ENCODE results near the gene KLHL8.
"Not testable (repeated sequence)": the region's sequence is repeated elsewhere in the genome, so short reads cannot be mapped to it uniquely, and the experiment has no call there.

KLHL8 gene

DNA sequence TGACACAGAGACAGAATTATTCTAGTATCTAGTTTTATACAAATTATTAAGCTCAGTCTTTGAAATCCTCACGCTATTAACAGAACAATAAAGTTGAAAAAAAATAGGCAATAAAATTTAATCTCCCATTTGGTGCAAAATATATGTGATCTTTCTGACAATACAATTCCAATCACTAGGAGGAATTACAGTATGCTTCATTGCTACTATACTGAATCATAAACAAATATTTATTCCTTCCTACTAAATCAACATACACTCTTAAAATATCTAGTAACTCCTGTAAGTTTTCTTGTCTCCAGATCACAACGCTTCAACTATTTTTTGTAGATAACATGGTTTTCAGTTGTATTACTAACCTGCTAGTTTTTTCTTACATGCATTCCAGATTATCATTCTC, 45.7 kb downstream of the KLHL8 start:
- H3K27me3 ChIP-seq (ENCODE audit: insufficient read depth, low read length): no peaks in the 10 kb centered on the region
- H3K27ac ChIP-seq (ENCODE audit: low read depth, low read length): no peak overlapping the region
- H3K9ac ChIP-seq (ENCODE audit: low read depth, low read length): no peak overlapping the region
- H3K36me3 ChIP-seq (ENCODE audit: insufficient read depth, low read length): peaks cover 13% of the 10 kb centered on the region
- no peaks in the 10 kb centered on the region for H3K4me1 ChIP-seq (ENCODE audit: insufficient read depth, low read length)
- 93% methylated on average over 1 of the region's 2 CpGs for WGBS
- no peaks in the 10 kb centered on the region for H3K9me3 ChIP-seq (ENCODE audit: insufficient read depth, low read depth, low read length)
- no peak overlapping the region for H3K4me3 ChIP-seq (ENCODE audit: low read length)

DNA sequence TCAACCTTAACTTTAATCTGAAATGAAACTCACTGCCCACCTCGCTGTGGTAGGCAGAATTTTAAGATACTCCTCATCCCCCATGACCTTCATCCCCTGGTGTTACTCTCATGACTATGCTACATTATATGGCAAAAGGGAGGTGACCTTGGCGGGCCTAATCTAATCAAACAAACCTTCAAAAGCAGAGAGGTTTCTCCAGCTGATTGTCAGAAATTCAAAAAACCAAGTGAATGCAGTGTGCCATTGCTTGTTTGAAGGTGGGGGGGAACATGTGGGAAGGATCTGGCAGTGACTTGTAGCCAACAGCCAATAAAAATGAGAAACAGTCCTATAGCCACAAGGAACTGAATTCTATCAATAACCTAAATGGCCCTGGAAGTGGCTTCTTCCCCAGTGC, 48.5 kb downstream of the KLHL8 start:
- 93% methylated on average over 2 of the region's 2 CpGs for WGBS
- Histone ChIP-seq H3K4me1 (ENCODE audit: insufficient read depth, low read length) (no peaks in the 10 kb centered on the region), H3K4me3 (ENCODE audit: low read length) (no peak overlapping the region), H3K9me3 (ENCODE audit: insufficient read depth, low read depth, low read length) (no peaks in the 10 kb centered on the region), H3K27ac (ENCODE audit: low read depth, low read length) (no peak overlapping the region), H3K36me3 (ENCODE audit: insufficient read depth, low read length) (peaks cover 14% of the 10 kb centered on the region), H3K27me3 (ENCODE audit: insufficient read depth, low read length) (no peaks in the 10 kb centered on the region), H3K9ac (ENCODE audit: low read depth, low read length) (no peak overlapping the region)

DNA sequence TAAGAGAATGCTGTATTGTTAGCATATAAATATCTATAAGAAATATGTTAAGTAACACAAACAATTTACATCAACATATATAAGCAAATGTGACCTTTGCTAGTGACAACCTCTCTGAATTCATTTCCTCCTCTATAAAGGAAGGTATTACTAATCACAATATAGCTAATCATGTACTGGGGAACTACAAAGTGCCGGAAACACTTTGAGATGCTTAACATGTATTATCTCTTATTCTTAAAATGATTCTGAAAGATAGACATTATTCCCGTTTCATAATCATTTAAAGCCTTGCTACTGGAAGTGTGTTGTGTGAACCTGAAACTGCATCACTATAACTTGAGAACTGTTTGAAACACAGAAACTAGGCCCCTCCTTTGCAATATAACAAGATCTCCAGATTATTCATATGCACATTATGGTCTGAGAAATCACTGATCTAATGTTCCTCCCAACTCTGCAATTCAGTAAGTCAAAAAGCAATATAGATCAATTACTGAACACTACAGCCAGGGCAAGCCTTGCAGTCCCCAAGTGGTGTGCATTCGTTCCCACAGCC, 54.0 kb downstream of the KLHL8 start:
- peaks cover 25% of the 10 kb centered on the region for H3K36me3 ChIP-seq (ENCODE audit: insufficient read depth, low read length)
- no peaks in the 10 kb centered on the region for H3K9me3 ChIP-seq (ENCODE audit: insufficient read depth, low read depth, low read length)
- no peak overlapping the region for H3K9ac ChIP-seq (ENCODE audit: low read depth, low read length)
- 97% methylated on average over 3 of the region's 3 CpGs for WGBS
- H3K27me3 ChIP-seq (ENCODE audit: insufficient read depth, low read length): no peaks in the 10 kb centered on the region
- no peak overlapping the region for H3K27ac ChIP-seq (ENCODE audit: low read depth, low read length)
- no peaks in the 10 kb centered on the region for H3K4me1 ChIP-seq (ENCODE audit: insufficient read depth, low read length)
- H3K4me3 ChIP-seq (ENCODE audit: low read length): no peak overlapping the region

DNA sequence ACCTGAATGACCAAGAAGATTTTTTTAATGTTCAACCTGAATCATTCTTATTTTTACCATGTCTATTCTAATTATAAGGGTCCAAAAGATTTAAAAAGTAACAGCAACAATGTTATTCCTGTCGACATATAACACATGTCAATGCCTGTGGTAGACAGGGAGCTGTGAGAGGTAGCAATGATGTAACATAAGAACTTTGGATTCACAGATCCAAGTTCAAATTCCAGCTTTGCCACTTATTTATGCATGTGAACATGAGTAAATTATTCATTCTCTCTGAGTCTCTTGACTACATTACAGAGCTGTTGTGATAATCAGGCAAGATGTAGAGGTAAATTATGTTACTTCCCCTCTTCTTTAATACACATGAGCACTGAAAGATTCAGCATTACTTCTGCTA, 54.5 kb downstream of the KLHL8 start:
- 100% methylated on average over 1 of the region's 1 CpG for WGBS
- no peak overlapping the region for H3K27ac ChIP-seq (ENCODE audit: low read depth, low read length)
- no peak overlapping the region for H3K9ac ChIP-seq (ENCODE audit: low read depth, low read length)
- no peaks in the 10 kb centered on the region for H3K4me1 ChIP-seq (ENCODE audit: insufficient read depth, low read length)
- no peaks in the 10 kb centered on the region for H3K9me3 ChIP-seq (ENCODE audit: insufficient read depth, low read depth, low read length)
- peaks cover 25% of the 10 kb centered on the region for H3K36me3 ChIP-seq (ENCODE audit: insufficient read depth, low read length)
- no peaks in the 10 kb centered on the region for H3K27me3 ChIP-seq (ENCODE audit: insufficient read depth, low read length)
- no peak overlapping the region for H3K4me3 ChIP-seq (ENCODE audit: low read length)

DNA sequence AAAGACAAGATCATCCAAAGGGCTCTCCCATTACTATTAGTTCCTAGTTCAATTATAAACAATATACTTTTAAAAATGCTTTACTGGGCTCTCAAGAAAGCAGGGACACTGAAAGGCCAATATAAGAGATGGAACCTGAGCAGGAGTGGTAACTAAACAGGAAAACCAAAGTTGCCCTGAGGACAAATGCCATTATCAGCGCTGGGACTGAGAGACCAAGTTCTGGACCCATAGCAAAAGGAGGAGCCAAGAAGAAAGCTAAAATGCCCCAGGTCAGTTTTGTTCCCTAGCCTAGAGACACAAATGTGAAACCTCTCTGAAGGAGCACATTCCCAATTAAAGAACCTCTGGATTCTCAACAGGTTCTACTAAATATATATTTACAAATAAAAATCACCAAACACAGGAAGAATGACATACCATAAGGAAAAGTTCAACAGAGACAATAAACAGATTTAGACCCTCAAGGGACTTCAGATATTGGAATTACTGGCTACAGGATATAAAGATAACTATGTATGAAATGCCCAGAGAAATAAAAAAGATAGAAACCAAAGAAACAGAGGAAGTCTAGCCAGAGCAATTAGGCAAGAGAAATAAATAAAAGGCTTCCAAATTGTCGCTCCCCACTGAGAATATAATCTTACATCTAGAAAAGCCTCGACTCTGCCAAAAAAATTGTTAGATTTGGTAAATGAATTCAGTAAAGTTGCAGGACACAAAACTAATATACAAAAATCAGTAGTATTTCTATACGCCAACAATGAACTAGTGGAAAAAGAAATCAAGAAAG, 67.1 kb downstream of the KLHL8 start:
- H3K9ac ChIP-seq (ENCODE audit: low read depth, low read length): no peak overlapping the region
- H3K27me3 ChIP-seq (ENCODE audit: insufficient read depth, low read length): no peaks in the 10 kb centered on the region
- H3K4me1 ChIP-seq (ENCODE audit: insufficient read depth, low read length): no peaks in the 10 kb centered on the region
- H3K4me3 ChIP-seq (ENCODE audit: low read length): no peak overlapping the region
- no peaks in the 10 kb centered on the region for H3K9me3 ChIP-seq (ENCODE audit: insufficient read depth, low read depth, low read length)
- WGBS: 70% methylated on average over 2 of the region's 4 CpGs
- H3K27ac ChIP-seq (ENCODE audit: low read depth, low read length): no peak overlapping the region
- H3K36me3 ChIP-seq (ENCODE audit: insufficient read depth, low read length): no peaks in the 10 kb centered on the region

DNA sequence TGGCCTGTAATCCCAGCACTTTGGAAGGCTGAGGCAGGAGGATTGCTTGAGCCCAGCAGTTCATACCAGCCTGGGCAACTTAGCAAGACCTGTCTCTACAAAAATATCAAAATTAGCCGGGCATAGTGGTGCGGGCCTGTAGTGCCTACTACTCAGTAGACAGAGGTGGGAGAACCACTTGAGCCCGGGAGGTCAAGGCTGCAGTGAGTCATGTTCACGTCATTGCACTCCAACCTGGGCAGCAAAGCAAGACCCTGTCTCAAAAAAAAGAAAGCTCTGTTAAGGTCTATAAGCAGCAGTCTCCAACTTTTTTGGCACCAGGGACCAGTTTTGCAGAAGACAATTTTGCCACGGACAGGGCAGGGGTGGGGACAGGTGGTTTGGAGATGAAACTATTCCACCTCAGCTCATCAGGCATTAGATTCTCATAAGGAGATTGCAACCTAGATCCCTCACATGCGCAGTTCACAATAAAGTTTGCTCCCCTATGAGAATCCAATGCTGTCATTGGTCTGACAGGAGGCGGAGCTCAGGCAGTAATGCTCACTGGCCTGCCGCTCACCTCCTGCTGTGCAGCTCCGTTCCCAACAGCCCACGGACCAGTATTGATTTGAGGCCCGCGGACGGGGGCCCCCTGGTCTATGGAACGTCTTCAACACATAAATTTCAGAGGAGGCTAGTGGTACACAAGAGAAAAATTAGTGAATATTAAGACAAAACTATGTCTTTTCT, 67.9 kb downstream of the KLHL8 start:
- 69% methylated on average over 14 of the region's 14 CpGs for WGBS
- Histone ChIP-seq H3K4me1 (ENCODE audit: insufficient read depth, low read length) (no peaks in the 10 kb centered on the region), H3K27ac (ENCODE audit: low read depth, low read length) (no peak overlapping the region), H3K9me3 (ENCODE audit: insufficient read depth, low read depth, low read length) (no peaks in the 10 kb centered on the region), H3K27me3 (ENCODE audit: insufficient read depth, low read length) (no peaks in the 10 kb centered on the region), H3K9ac (ENCODE audit: low read depth, low read length) (no peak overlapping the region), H3K4me3 (ENCODE audit: low read length) (no peak overlapping the region), H3K36me3 (ENCODE audit: insufficient read depth, low read length) (no peaks in the 10 kb centered on the region)

DNA sequence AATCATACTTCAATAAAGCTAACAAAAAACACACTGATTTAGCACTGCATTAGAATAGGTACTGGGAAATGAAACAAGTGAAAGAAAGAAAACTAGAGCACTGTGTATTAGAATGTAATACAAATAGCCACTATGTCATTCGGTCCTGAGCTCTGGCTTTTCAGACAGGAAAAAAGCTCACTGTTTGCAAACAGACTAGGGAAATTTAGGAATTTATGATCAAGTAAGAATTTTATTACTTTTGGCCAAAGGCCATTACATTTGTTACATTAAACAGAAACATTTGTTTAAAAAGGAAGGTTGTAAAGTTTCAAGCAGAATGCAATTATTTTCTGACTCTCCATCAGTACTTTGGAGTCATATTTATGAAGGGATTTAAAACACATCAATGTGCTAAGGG, 68.7 kb downstream of the KLHL8 start:
- Histone ChIP-seq H3K9me3 (ENCODE audit: insufficient read depth, low read depth, low read length) (no peaks in the 10 kb centered on the region), H3K4me3 (ENCODE audit: low read length) (no peak overlapping the region), H3K9ac (ENCODE audit: low read depth, low read length) (no peak overlapping the region), H3K4me1 (ENCODE audit: insufficient read depth, low read length) (no peaks in the 10 kb centered on the region), H3K36me3 (ENCODE audit: insufficient read depth, low read length) (no peaks in the 10 kb centered on the region), H3K27ac (ENCODE audit: low read depth, low read length) (no peak overlapping the region), H3K27me3 (ENCODE audit: insufficient read depth, low read length) (no peaks in the 10 kb centered on the region)
- 100% methylated on average over 1 of the region's 1 CpG for WGBS

DNA sequence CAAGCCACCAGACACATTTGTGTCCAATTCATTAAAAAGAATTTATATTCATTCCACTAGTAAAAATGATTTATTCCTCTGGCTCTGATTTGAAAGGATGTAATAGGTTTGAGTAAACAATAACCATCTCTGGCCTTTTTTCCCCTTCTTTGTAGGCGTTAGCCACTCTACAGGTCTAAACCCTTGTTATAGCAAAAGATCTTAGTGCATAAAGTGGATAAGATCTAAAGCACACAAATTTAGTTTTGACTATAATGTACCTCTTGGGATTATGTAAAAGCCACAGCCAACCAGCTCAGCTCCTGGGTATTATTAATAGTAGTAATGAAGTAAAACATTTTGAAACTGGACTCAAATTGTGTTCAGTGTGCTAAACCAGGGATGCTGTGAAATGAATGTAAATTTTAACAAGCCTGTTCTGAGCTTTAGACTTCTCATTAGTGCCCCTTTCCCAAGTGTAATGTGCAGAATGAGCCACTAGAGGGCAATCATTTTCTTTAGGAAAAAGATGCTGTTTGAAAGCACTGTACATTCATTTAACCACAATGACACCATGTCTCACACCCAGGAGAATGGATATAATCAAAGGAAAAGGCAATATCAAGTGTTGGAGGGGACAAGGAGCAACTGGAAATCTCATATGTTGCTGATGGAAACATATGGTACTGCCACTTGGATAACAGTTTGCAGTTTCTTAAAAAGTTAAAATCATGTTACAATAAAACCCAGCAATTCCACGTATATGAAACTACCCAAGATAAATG, 69.7 kb downstream of the KLHL8 start:
- H3K4me1 ChIP-seq (ENCODE audit: insufficient read depth, low read length): no peaks in the 10 kb centered on the region
- no peaks in the 10 kb centered on the region for H3K9me3 ChIP-seq (ENCODE audit: insufficient read depth, low read depth, low read length)
- H3K36me3 ChIP-seq (ENCODE audit: insufficient read depth, low read length): no peaks in the 10 kb centered on the region
- no CpG with 5 or more reads among the region's 2 CpGs for WGBS
- H3K27ac ChIP-seq (ENCODE audit: low read depth, low read length): no peak overlapping the region
- H3K9ac ChIP-seq (ENCODE audit: low read depth, low read length): no peak overlapping the region
- no peaks in the 10 kb centered on the region for H3K27me3 ChIP-seq (ENCODE audit: insufficient read depth, low read length)
- no peak overlapping the region for H3K4me3 ChIP-seq (ENCODE audit: low read length)

DNA sequence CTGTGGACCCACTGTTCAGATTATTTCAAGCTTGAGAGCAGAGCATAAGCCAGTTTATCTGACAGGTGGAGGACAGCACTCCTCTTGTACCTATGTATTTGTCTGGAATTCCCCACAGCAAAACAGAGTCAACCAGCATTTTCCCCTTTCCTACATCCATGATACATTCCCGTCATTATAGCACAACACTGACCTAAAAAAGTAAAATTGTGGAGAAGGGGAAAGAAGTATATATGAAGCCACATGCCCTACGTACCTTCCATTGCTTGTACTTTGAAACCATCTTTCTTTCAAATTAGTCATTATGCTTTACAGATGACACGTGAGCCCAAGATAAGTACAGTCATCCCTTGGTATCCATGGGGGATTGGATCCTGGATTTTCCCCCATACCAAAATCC, 73.3 kb downstream of the KLHL8 start:
- Histone ChIP-seq H3K4me3 (ENCODE audit: low read length) (no peak overlapping the region), H3K9ac (ENCODE audit: low read depth, low read length) (no peak overlapping the region), H3K36me3 (ENCODE audit: insufficient read depth, low read length) (peaks cover 10% of the 10 kb centered on the region), H3K27ac (ENCODE audit: low read depth, low read length) (no peak overlapping the region), H3K27me3 (ENCODE audit: insufficient read depth, low read length) (no peaks in the 10 kb centered on the region), H3K9me3 (ENCODE audit: insufficient read depth, low read depth, low read length) (no peaks in the 10 kb centered on the region), H3K4me1 (ENCODE audit: insufficient read depth, low read length) (no peaks in the 10 kb centered on the region)
- 90% methylated on average over 2 of the region's 3 CpGs for WGBS

DNA sequence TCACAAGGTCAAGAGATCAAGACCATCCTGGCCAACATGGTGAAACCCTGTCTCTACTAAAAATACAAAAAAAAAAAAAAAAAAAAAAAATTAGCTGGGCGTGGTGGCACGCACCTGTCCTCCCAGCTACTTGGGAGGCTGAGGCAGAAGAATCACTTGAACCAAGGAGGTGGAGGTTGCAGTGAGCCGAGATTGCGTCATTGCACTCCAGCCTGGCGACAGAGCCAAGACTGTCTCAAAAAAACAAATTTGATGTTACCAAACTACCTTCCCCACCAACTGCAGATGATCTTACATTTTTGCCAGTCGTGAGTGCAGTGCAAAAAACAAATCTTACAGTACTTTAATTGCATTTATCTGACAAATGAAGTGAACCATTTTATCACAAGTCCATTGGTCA, 74.5 kb downstream of the KLHL8 start:
- WGBS: 93% methylated on average over 6 of the region's 6 CpGs
- not testable (repeated sequence) for H3K4me3 ChIP-seq (ENCODE audit: low read length); H3K9ac ChIP-seq (ENCODE audit: low read depth, low read length); H3K27ac ChIP-seq (ENCODE audit: low read depth, low read length); H3K27me3 ChIP-seq (ENCODE audit: insufficient read depth, low read length); H3K9me3 ChIP-seq (ENCODE audit: insufficient read depth, low read depth, low read length); H3K4me1 ChIP-seq (ENCODE audit: insufficient read depth, low read length)
- H3K36me3 ChIP-seq (ENCODE audit: insufficient read depth, low read length): peaks cover 20% of the 10 kb centered on the region

DNA sequence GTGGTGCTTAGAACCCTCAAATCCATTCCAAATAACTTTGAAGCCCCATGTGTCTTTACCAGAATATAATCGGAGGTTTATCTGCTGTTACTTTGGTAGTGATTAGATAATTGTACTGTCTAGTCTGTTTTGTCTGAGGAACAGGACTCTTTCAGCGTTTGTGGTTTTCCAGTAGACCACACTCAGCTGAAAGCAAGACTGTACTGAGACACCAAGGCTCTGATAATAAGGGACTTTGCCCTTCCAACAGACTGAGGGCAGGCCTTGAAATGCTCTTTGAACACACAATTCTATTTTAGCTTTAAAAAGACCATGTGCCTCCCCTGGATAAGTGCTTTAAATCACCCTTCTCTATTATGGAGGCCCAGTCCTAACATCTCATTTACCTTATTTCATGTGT, 76.1 kb downstream of the KLHL8 start:
- WGBS: 96% methylated on average over 2 of the region's 2 CpGs

More for the DNA sequence above, 76.1 kb downstream of the KLHL8 start:
- H3K4me3 ChIP-seq (ENCODE audit: low read length): no peak overlapping the region
- H3K27ac ChIP-seq (ENCODE audit: low read depth, low read length): no peak overlapping the region
- no peak overlapping the region for H3K9ac ChIP-seq (ENCODE audit: low read depth, low read length)
- no peaks in the 10 kb centered on the region for H3K4me1 ChIP-seq (ENCODE audit: insufficient read depth, low read length)
- peaks cover 29% of the 10 kb centered on the region for H3K36me3 ChIP-seq (ENCODE audit: insufficient read depth, low read length)
- H3K9me3 ChIP-seq (ENCODE audit: insufficient read depth, low read depth, low read length): no peaks in the 10 kb centered on the region
- H3K27me3 ChIP-seq (ENCODE audit: insufficient read depth, low read length): no peaks in the 10 kb centered on the region

All from HUES64 (cell line).